DOHH2 (cell line): ENCODE data around the gene THEM4.

Experiments
- H3F3A ChIP-seq: fragments of 200-600 bp; sonication (generic), shearing (Covaris generic); 2 replicates; pipeline ENCODE4 v1.6.0; 2016; ENCODE audit warnings: antibody characterized with exemption, mild to moderate bottlenecking; ENCODE audit not compliant: control insufficient read depth, insufficient read depth
- H3K27ac ChIP-seq: fragments of 200-600 bp; sonication (generic); 2 replicates; pipeline ENCODE4 v1.5.1; 2014; ENCODE audit warnings: low read depth, mild to moderate bottlenecking, low read length, moderate library complexity
- H3K27me3 ChIP-seq: fragments of 200-600 bp; sonication (generic); 2 replicates; pipeline ENCODE4 v1.6.1; 2014; ENCODE audit warnings: mild to moderate bottlenecking, low read length, mixed read lengths; ENCODE audit not compliant: control insufficient read depth
- H3K36me3 ChIP-seq: fragments of 200-600 bp; sonication (generic); 2 replicates; pipeline ENCODE4 v1.6.1; 2014; ENCODE audit warnings: mild to moderate bottlenecking, low read length, moderate library complexity, mixed read lengths; ENCODE audit not compliant: control insufficient read depth
- H3K4me1 ChIP-seq: fragments of 200-600 bp; sonication (generic); 2 replicates; pipeline ENCODE4 v1.6.1; 2014; ENCODE audit warnings: mild to moderate bottlenecking, low read length, mixed read lengths; ENCODE audit not compliant: control insufficient read depth
- H3K4me2 ChIP-seq: fragments of 200-600 bp; sonication (generic); 2 replicates; pipeline ENCODE4 v1.6.0; 2014; ENCODE audit warnings: mild to moderate bottlenecking, low read length, moderate library complexity
- H3K4me3 ChIP-seq: fragments of 200-600 bp; sonication (generic); 2 replicates; pipeline ENCODE4 v1.5.1; 2014; ENCODE audit warnings: mild to moderate bottlenecking, low read length, mixed read lengths
- H3K79me2 ChIP-seq: fragments of 200-600 bp; sonication (generic); 2 replicates; pipeline ENCODE4 v1.6.1; 2014; ENCODE audit warnings: mild to moderate bottlenecking, low read length, mixed read lengths; ENCODE audit not compliant: control insufficient read depth
- H3K9me2 ChIP-seq: fragments of 200-600 bp; sonication (generic); replicated peaks from 2 replicates; pipeline ENCODE4 v1.6.1; 2014; ENCODE audit warnings: mild to moderate bottlenecking, low read length, mixed read lengths; ENCODE audit not compliant: control insufficient read depth
- H3K9me3 ChIP-seq: fragments of 200-600 bp; sonication (generic); 2 replicates; pipeline ENCODE4 v1.6.1; 2014; ENCODE audit warnings: antibody characterized with exemption, low read length, mixed read lengths; ENCODE audit not compliant: control insufficient read depth, insufficient read depth
- H4K20me1 ChIP-seq: fragments of 200-600 bp; sonication (generic); 2 replicates; pipeline ENCODE4 v1.6.0; 2014; ENCODE audit warnings: low read depth, mild to moderate bottlenecking, antibody characterized with exemption, low read length, moderate library complexity; ENCODE audit not compliant: control insufficient read depth, insufficient read depth
- CTCF ChIP-seq: fragments of 200-600 bp; sonication (generic); IDR thresholded peaks from one replicate; pipeline ENCODE4 v1.5.1; 2014; ENCODE audit warnings: antibody characterized with exemption, mild to moderate bottlenecking, low read depth, low read length; ENCODE audit not compliant: poor library complexity, severe bottlenecking
- EZH2phosphoT487 ChIP-seq: fragments of 200-600 bp; sonication (generic); IDR thresholded peaks from 2 replicates; pipeline ENCODE4 v1.6.1; 2017; ENCODE audit warnings: borderline replicate concordance, mild to moderate bottlenecking, antibody characterized with exemption, low read length, moderate library complexity, mixed read lengths

THEM4 gene

GRCh38 chr1:151831256-151831591 lies 78.1 kb downstream of the THEM4 start:
- Histone ChIP-seq H3K9me3 (no peaks in the 10 kb centered on the region), H3K4me1 (peaks cover 4% of the 10 kb centered on the region; the same call in 1 of the 2 replicates), H3K27ac (no peak overlapping the region), H3K9me2 (no peaks in the 10 kb centered on the region), H3K79me2 (no peaks in the 10 kb centered on the region), H3F3A (no peaks in the 10 kb centered on the region), H3K27me3 (peaks cover 10% of the 10 kb centered on the region; the same call in 1 of the 2 replicates), H3K4me2 (no peak overlapping the region), H3K4me3 (no peak overlapping the region), H3K36me3 (no peaks in the 10 kb centered on the region), H4K20me1 (no peaks in the 10 kb centered on the region)
- no peak for TF ChIP-seq EZH2phosphoT487
- TF ChIP-seq CTCF, result no peak

DNA sequence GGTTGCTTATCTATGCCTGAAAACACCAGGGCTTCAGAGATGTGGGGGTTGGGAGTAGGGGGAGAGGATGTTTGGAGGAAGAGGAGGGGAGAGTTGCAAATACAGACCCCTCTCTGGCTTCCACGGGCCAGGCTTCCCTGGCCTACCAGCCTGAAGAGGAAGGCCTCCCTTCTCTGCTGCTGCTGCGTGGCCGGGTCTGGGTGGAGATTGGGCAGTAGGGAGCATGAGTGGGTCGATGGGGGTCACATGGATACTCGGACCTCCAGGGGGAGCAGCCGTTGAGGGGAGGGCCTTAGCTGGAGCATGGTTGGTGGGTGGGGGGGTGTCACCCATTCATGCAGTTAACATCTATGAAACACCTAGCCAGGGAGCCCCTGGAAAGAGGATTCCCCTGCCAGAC lies 79.3 kb downstream of the THEM4 start:
- Histone ChIP-seq H3K36me3 (no peaks in the 10 kb centered on the region), H3K4me2 (no peak overlapping the region), H3K9me2 (no peaks in the 10 kb centered on the region), H3K27me3 (peaks cover 10% of the 10 kb centered on the region; the same call in 1 of the 2 replicates), H3K4me1 (peaks cover 4% of the 10 kb centered on the region; the same call in 1 of the 2 replicates), H3K79me2 (no peaks in the 10 kb centered on the region), H3F3A (no peaks in the 10 kb centered on the region), H3K27ac (no peak overlapping the region), H4K20me1 (no peaks in the 10 kb centered on the region), H3K4me3 (no peak overlapping the region), H3K9me3 (no peaks in the 10 kb centered on the region)
- TF ChIP-seq EZH2phosphoT487 (no peak), CTCF (no peak)

GRCh38 chr1:151829352-151830046 lies 79.8 kb downstream of the THEM4 start:
- no peak overlapping the region for H3K4me3 ChIP-seq
- H3K4me2 ChIP-seq, result no peak overlapping the region
- TF ChIP-seq EZH2phosphoT487 (no peak), CTCF (no peak)

More at GRCh38 chr1:151829352-151830046, 79.8 kb downstream of the THEM4 start:
- Histone ChIP-seq H3F3A (no peaks in the 10 kb centered on the region), H3K9me2 (no peaks in the 10 kb centered on the region), H4K20me1 (no peaks in the 10 kb centered on the region), H3K27me3 (peaks cover 10% of the 10 kb centered on the region; the same call in 1 of the 2 replicates), H3K79me2 (no peaks in the 10 kb centered on the region), H3K9me3 (no peaks in the 10 kb centered on the region), H3K36me3 (no peaks in the 10 kb centered on the region), H3K27ac (no peak overlapping the region), H3K4me1 (peaks cover 4% of the 10 kb centered on the region; the same call in 1 of the 2 replicates)
